NT2/D1 (cell line): ENCODE results near the gene CHGA.

Source experiments
- SUZ12 ChIP-seq: IDR thresholded peaks from 2 replicates; pipeline ENCODE4 v1.6.1; 2011; ENCODE audit not compliant: insufficient read length, insufficient read depth; ENCODE audit errors: extremely low read depth
- YY1 ChIP-seq: IDR thresholded peaks from 2 replicates; pipeline ENCODE4 v1.6.1; 2011; ENCODE audit not compliant: insufficient read length, insufficient read depth
- ZNF274 ChIP-seq: IDR thresholded peaks from 2 replicates; pipeline ENCODE4 v1.6.1; 2011; ENCODE audit warnings: mild to moderate bottlenecking, low read depth, low read length

GRCh38 chr14:92940543-92940942 lies 17.6 kb downstream of the CHGA start:
- TF ChIP-seq YY1 (no peak), ZNF274 (no peak), SUZ12 (no peak)
